GM12878 (cell line): ENCODE data around the gene PSMD1. TPM values are rescaled to one million over a fixed set of nuclear protein-coding genes. Genes with fewer than 3 reads are reported as not detected.

Source experiments
- ATAC-seq: fragments of 200-7000 bp; cut with Tn5 transposase; 3 replicates; pipeline ENCODE4 v1.9.1; 2020; ENCODE audit warnings: mild to moderate bottlenecking, moderate library complexity
- BruUV-seq: library from RNA; stranded (reverse); fragments of 400-500 nt; replicated peaks from 2 replicates; lab custom pipeline; 2021; lab: Mats Ljungman, UMichigan
- CTCF ChIA-PET: fragments of 300-600 bp; sonication (Branson Sonifier 250); formaldehyde crosslinking; extraction: SDS; loops from one replicate; lab custom pipeline; 2021; ENCODE audit warnings: inconsistent platforms; lab: Yijun Ruan, JAX
- POLR2A ChIA-PET: fragments of 350-600 bp; formaldehyde crosslinking; extraction: SDS; loops from one replicate; lab custom pipeline; 2021; ENCODE audit warnings: inconsistent platforms; lab: Charles Lee
- RAD21 ChIA-PET: fragments of 300-600 bp; sonication (Branson Sonifier 250); formaldehyde crosslinking; loops from one replicate; lab custom pipeline; 2023; ENCODE audit warnings: antibody characterized with exemption; ENCODE audit not compliant: unreplicated experiment; lab: Charles Lee
- SMC1A ChIA-PET: fragments of 300-600 bp; sonication (Branson Sonifier 250); formaldehyde crosslinking; loops from one replicate; lab custom pipeline; 2023; ENCODE audit not compliant: unreplicated experiment, uncharacterized antibody; lab: Charles Lee
- DNase-seq: peaks from one replicate; pipeline ENCODE4 v3.0.0-alpha.2; 2011; ENCODE audit warnings: low read depth, low spot score
- FAIRE-seq: peaks from 3 replicates; lab custom pipeline; 2011; peaks lifted over from hg19 to GRCh38; lab: Jason Lieb, UNC
- H2AFZ ChIP-seq: 2 replicates; pipeline ENCODE4 v1.6.0; 2011; ENCODE audit warnings: low read depth, low read length, control low read depth; ENCODE audit not compliant: control insufficient read depth
- H3K27ac ChIP-seq: 2 replicates; pipeline ENCODE4 v1.5.1; 2011; ENCODE audit warnings: control low read depth; ENCODE audit not compliant: control insufficient read depth, insufficient read depth
- H3K27me3 ChIP-seq, 2 experiments: replicated peaks in 1 of 2; 2 replicates each; pipeline versions ENCODE4 v1.6.0 to v1.6.1; 2011; ENCODE audit warnings: low read length in 1 of 2; ENCODE audit not compliant: control insufficient read depth in 2 of 2, insufficient read depth in 2 of 2
- H3K36me3 ChIP-seq, 2 experiments: 2 replicates each; pipeline ENCODE4 v1.5.1; 2011; ENCODE audit warnings: low read length in 1 of 2; ENCODE audit not compliant: control insufficient read depth in 2 of 2, insufficient read depth in 2 of 2
- H3K4me1 ChIP-seq: 2 replicates; pipeline ENCODE4 v1.6.1; 2011; ENCODE audit warnings: mild to moderate bottlenecking, low read length, moderate library complexity, mixed read lengths; ENCODE audit not compliant: control insufficient read depth, insufficient read depth
- H3K4me2 ChIP-seq: 2 replicates; pipeline ENCODE4 v1.6.0; 2011; ENCODE audit warnings: control low read depth; ENCODE audit not compliant: control insufficient read depth, insufficient read depth
- H3K4me3 ChIP-seq: fragments of 200-600 bp; sonication (generic); 2 replicates; pipeline ENCODE4 v1.5.1; 2016
- H3K79me2 ChIP-seq: 2 replicates; pipeline ENCODE4 v1.6.0; 2011; ENCODE audit warnings: low read length; ENCODE audit not compliant: control insufficient read depth, insufficient read depth
- H3K9ac ChIP-seq: 2 replicates; pipeline ENCODE4 v1.8.0; 2011; ENCODE audit warnings: low read length, control low read depth, mixed read lengths; ENCODE audit not compliant: control insufficient read depth, insufficient read depth
- H3K9me3 ChIP-seq: replicated peaks from 3 replicates; pipeline ENCODE4 v1.5.1; 2011; ENCODE audit warnings: mild to moderate bottlenecking, low read length; ENCODE audit not compliant: control insufficient read depth, insufficient read depth
- H4K20me1 ChIP-seq: 2 replicates; pipeline ENCODE4 v1.6.0; 2011; ENCODE audit not compliant: control insufficient read depth, insufficient read depth
- BCL3 ChIP-seq: IDR thresholded peaks from 2 replicates; pipeline ENCODE4 v1.6.1; 2011; ENCODE audit warnings: borderline replicate concordance, low read depth, mild to moderate bottlenecking, moderate library complexity, low read length; ENCODE audit not compliant: insufficient read depth, poor library complexity, severe bottlenecking
- CBX5 ChIP-seq: sonication (generic); IDR thresholded peaks from 2 replicates; pipeline ENCODE4 v1.6.1; 2016; ENCODE audit warnings: low read depth, moderate library complexity, mild to moderate bottlenecking, inconsistent platforms
- CEBPZ ChIP-seq: fragments of 150-350 bp; IDR thresholded peaks from 2 replicates; pipeline ENCODE4 v1.6.1; 2016; ENCODE audit warnings: low read depth, low read length
- NR2C1 ChIP-seq: fragments of 450-650 bp; IDR thresholded peaks from 2 replicates; pipeline ENCODE4 v1.6.1; 2017; ENCODE audit warnings: antibody characterized with exemption, mild to moderate bottlenecking, moderate library complexity
- RAD21 ChIP-seq: IDR thresholded peaks from 2 replicates; pipeline ENCODE4 v1.6.1; 2011; ENCODE audit warnings: mild to moderate bottlenecking, low read depth, low read length, moderate library complexity; ENCODE audit not compliant: insufficient read depth
- SREBF1 ChIP-seq: IDR thresholded peaks from 2 replicates; pipeline ENCODE4 v1.6.1; 2012; ENCODE audit warnings: mild to moderate bottlenecking, low read length
- YBX1 ChIP-seq: fragments of 450-650 bp; IDR thresholded peaks from 2 replicates; pipeline ENCODE4 v1.6.1; 2016; ENCODE audit warnings: antibody characterized with exemption
- ZBTB11 ChIP-seq: fragments of 450-650 bp; formaldehyde crosslinking; IDR thresholded peaks from 2 replicates; pipeline ENCODE4 v1.5.0; 2022; ENCODE audit warnings: mild to moderate bottlenecking, missing genetic modification characterization
- ZNF24 ChIP-seq: fragments of 450-650 bp; IDR thresholded peaks from 2 replicates; pipeline ENCODE4 v1.6.1; 2017; ENCODE audit warnings: antibody characterized with exemption, mild to moderate bottlenecking
- ZNF687 ChIP-seq: fragments of 450-650 bp; IDR thresholded peaks from 2 replicates; pipeline ENCODE4 v1.6.1; 2017; ENCODE audit warnings: mild to moderate bottlenecking, moderate library complexity
- WGBS: methylation state at CpG from one replicate; pipeline ENCODE4 v1.1.6; 2016; ENCODE audit warnings: low lambda C conversion rate; ENCODE audit not compliant: insufficient replicate concordance, insufficient coverage; ENCODE audit errors: missing lambda C conversion rate; 5-methylcytosine and 5-hydroxymethylcytosine counted together
- in situ Hi-C: fragments of 300-500 bp; cut with MboI; formaldehyde crosslinking; loops from 9 replicates; pipeline ENCODE4 v1.14.3; 2018; ENCODE audit warnings: mixed read lengths
- intact Hi-C: fragments of 100-400 bp; cut with micrococcal nuclease; formaldehyde crosslinking; loops from one replicate; pipeline ENCODE4 v1.14.2; 2022; ENCODE audit not compliant: unreplicated experiment
- polyA plus RNA-seq, 11 experiments: library from polyadenylated mRNA; depleted of rRNA in 4 of 11; unstranded in 6 of 11; stranded (reverse) in 5 of 11; fragments of >200 nt; fragmentation: Nextera tagmentation in 4 of 11; fragmentation: Illumina TruSeq in 1 of 11; extraction: Ambion mirVana in 4 of 11; extraction: Trizol in 1 of 11; gene quantifications; 1 replicate in 1 of 11; 2 replicates in 10 of 11; pipeline versions ENCODE4 v1.2.1 to v1.2.3, GENCODE V29; 2011 to 2016; ENCODE audit warnings: inconsistent platforms in 2 of 11, missing spikeins in 2 of 11, low read depth in 1 of 11
- total RNA-seq, 4 experiments: library from RNA; depleted of rRNA in 3 of 4; stranded (reverse); fragments of >200 nt in 3 of 4; fragmentation: Illumina TruSeq in 1 of 4; extraction: Trizol in 1 of 4; gene quantifications; 2 replicates each; pipeline versions ENCODE4 v1.2.1 to v1.2.3, GENCODE V29; 2013 to 2021

Gene PSMD1
- total and polyA plus RNA-seq, 10 of the 15 experiments (the other 5 are each of a cell fraction or from before 2014, with no cell fraction given), result 87.4 to 220 (median 139) TPM

- TF ChIP-seq CEBPZ, result no peak
Observed at GRCh38 chr2:231059756-231060155, 3.1 kb downstream of the PSMD1 start (continued).

GRCh38 chr2:231062776-231063175, 6.1 kb downstream of the PSMD1 start:
- Histone ChIP-seq H3K9me3 (no peaks in the 10 kb centered on the region), H3K4me3 (no peak overlapping the region), H4K20me1 (0 out of 2 replicates have a peak, but pooled peaks cover 3% of the 10 kb centered on the region), H3K4me1 (no peaks in the 10 kb centered on the region), H2AFZ (no peak overlapping the region), H3K27ac (no peak overlapping the region), H3K9ac (no peak overlapping the region), H3K27me3 (no peaks in the 10 kb centered on the region), H3K4me2 (no peak overlapping the region), H3K79me2 (peaks cover 35% of the 10 kb centered on the region), H3K36me3 (peaks cover under 1 to 16% of the 10 kb centered on the region in 2 experiments; a peak in 2 of 4 replicates)
- intact Hi-C loops (no loop called here), in situ Hi-C loops (no loop called here)
- RAD21 ChIA-PET, result interaction anchor here (1.4 kb wide), 1 partner anchor 10 kb away, joined by 5 read pairs; no protein-coding TSS in a partner anchor
- 65% methylated on average over 3 of the region's 3 CpGs for WGBS
- ATAC-seq (no peak), FAIRE-seq (no peak), DNase-seq (no peak)
- BruUV-seq, result no TSS peak
- CTCF ChIA-PET, result interaction anchor here (0.6 to 2.1 kb wide), 4 partner anchors 10 to 238 kb away, joined by 3 to 7 read pairs (median 4); no protein-coding TSS in a partner anchor
- SMC1A ChIA-PET, result no interaction called here
- POLR2A ChIA-PET, result no interaction called here
- TF ChIP-seq NR2C1, result no peak
- TF ChIP-seq ZBTB11 (CRISPR knock-in tag), result no peak
- TF ChIP-seq RAD21, result no peak
- no peak for TF ChIP-seq ZNF687
- no peak for TF ChIP-seq CBX5
- no peak for TF ChIP-seq ZNF24
- TF ChIP-seq BCL3, result no peak
- no peak for TF ChIP-seq YBX1
- no peak for TF ChIP-seq SREBF1
